Hematopoietic multipotent progenitor cell treated with erythropoietin and hydrocortisone succinate and interleukin-3 and kit ligand, for 6 days (in vitro differentiated cells): ENCODE measurements around the gene ARPC1B.
"Not testable (repeated sequence)": the region's sequence is repeated elsewhere in the genome, so short reads cannot be mapped to it uniquely, and the experiment has no call there.

Experiments used
- DNase-seq: peaks from one replicate; pipeline ENCODE4 v3.0.0-alpha.2; 2015

Gene ARPC1B

DNA sequence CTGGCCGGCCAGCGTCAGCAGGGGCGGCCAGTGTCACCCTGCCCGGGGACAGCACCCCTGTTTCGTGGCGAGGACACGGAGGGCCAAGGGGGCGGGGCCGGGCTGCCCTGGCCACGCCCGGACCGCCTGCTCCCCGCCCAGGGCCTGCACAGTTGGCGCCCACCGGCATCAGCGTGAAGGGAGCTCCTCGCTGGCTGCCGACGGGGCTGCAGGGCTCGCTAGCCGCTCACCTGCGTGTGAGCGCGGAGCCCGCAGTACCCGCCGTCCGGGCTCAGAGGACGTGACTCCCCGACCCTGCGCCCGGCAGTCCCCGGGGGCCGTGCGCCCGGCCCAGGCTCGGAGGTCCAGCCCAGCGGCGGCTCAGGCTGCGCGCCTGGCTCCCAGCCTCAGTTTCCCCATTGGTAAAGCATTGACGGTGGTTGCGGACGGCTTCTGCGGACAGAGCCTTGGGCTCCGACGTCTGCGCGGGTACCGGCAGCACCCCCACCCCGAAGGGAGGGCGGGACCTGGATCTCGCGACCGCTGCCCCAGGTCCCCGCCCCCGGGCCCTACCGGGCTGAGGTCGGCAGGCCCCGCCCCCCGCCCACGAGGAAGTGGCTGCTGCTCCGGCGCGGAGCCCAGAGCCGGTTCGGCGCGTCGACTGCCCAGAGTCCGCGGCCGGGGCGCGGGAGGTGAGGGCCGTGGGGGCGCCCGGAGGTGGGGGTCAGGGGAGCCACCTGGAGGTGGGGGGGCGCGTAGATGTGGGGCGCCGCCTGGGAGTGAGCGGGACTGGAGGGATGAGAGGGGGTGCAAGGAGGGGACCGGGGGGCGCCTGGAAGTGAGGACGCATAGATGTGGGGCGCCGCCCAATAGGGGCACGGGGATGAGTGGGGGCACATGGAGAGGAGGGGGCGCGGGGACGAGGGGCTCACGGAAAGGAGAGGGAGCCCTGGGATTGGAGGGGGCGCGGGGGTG, at the start of gene ARPC1B:
Gene ARPC1B, plus strand, starts transcription at position 620 of the 954 bp plus-strand sequence. CDS start 10,985 bp downstream, outside the sequence.
- peak; percentile 90 for DNase-seq

DNA sequence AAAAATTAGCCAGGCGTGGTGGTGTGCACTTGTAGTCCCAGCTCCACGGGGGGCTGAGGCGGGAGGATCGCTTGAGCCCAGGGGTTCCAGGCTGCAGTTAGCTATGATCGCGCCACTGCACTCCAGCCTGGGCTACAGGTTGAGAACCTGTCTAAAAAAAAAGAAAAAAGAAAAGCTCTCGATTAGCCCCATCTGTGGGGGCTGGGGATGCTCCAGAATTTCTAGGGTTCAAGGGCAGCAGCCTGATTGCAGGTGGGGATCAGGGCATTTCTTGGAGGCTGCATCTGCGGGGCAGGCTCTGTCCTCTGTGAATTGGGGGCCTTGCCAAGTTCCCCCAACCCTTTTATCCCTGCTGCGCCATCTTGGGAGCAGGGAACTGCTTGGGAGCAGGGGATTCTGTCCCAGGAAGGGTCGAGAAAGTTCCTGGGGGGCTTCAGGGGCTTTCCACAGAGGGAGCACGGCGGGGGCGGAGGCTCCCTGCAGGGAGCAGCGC, 49.5 kb upstream of the ARPC1B start:
- no peak for DNase-seq

DNA sequence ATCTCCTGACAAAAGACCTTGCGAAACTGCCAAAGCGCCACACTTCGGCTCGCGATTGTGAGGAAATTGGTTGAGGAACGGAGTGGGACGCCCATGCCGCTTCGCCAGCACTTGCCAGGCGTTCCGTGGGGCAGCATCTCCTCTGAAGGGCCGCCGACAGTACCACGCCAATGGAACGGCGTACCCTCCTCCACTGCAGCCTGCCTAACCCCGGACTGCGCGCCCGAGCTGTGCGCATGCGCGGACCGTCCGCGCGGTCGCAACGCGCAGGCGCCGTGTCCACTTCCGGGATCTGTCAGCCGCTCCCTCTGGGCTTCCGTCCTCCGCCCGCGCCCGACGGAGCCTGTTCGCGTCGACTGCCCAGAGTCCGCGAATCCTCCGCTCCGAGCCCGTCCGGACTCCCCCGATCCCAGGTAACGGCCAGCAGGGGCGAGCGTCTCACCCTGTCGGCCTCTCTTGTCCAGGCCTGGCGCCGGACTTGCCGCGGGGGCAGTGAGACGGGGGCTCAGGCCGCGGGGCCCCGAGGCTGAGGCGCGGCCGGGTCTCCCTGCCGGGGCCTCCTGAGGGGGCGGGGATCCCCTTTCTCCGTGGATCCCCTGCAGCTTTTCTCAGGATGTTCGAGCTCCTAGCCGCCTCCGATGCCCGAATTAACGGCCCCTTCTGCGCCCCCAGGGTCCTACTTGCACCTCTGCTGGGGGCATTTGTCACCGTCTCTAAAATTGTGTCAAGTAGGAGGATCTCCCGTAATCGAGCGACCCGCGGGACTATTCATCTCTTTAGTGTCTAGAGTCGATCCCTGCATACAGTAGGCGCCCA, 48.7 kb upstream of the ARPC1B start, which contains the start of gene ARPC1A:
Gene ARPC1A, plus strand, starts transcription at position 307 of the 816 bp plus-strand sequence. CDS start 7,456 bp downstream, outside the sequence.
- DNase-seq, result peak; percentile 96

DNA sequence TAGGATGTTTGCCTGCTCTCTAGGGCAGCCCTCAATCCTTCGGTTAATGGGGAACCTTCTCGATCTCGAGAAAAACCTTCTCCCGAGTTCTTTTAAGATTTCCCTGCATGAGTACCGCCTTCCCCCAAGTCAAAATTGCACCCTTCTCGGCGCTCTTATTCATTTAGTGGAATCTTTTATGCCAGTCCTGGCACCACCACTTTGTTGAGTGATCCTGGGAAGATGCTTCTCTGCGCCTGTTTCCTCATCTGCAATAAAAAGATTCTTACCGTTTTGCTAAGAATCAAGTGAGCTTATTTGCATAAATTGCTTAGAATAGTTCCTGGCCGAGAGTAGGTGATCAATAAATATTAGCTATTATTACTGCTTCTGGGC, 48.1 kb upstream of the ARPC1B start:
- DNase-seq, result no peak

DNA sequence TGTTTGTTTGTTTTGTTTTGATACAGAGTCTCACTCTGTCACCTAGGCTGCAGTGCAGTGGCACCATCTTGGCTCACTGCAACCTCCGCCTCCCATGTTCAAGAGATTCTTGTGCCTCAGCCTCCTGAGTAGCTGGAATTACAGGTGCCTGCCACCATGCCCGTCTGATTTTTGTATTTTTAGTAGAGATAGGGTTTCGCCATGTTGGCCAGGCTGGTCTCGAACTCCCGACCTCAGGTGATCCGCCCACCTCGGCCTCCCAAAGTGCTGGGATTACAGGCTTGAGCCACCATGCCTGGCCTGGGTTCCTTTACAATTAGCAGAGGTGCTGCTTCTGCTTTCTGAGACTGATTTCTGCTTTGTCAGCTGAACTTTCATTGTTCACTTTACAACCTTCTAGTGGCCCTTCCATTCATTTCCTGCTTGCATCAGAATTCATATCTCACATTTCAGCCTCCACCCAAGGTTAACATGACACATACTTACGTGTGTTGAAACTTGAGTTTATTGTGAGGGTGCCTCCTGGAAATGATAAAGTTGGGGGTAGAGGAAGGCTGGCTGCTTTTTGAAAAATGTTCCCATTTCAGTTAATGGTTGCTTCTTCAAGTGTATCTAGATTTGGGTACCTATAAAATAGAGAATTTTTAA, 44.1 kb upstream of the ARPC1B start:
- DNase-seq, result peak; percentile 79

DNA sequence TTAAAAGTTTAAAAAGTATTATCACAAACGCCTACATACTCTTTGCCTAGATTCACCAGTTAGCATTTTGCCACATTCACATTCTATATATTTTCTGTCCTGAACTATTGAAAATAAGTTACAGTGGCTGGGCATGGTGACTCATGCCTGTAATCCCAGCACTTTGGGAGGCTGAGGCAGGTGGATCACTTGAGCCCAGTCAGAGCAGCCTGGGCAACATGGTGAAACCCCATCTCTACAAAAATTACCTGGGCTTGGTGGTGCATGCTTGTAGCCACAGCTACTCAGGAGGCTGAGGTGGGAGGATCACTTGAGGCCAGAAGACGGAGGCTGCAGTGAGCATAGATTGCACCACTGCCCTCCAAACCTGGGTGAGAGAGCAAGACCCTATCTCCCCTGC, 43.5 kb upstream of the ARPC1B start:
- no peak for DNase-seq

DNA sequence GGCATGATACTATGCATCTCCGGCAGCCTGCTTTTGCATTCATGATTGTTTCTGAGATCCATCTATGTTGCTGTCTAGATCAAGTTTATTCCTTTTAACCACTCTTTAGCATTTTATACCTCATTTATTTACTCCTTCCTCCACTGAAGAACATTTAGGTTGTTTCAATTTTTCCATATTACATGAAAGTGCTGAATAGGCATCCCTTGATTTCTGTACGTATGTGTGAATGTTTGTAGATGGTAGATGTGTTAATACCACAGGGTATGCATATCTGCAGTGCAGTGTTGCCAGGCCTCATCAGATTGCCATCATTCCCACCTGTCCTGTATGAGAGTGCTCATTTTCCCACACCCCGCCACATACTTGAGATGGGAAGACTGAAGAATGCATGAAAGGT, 34.9 kb upstream of the ARPC1B start:
- DNase-seq, result no peak

DNA sequence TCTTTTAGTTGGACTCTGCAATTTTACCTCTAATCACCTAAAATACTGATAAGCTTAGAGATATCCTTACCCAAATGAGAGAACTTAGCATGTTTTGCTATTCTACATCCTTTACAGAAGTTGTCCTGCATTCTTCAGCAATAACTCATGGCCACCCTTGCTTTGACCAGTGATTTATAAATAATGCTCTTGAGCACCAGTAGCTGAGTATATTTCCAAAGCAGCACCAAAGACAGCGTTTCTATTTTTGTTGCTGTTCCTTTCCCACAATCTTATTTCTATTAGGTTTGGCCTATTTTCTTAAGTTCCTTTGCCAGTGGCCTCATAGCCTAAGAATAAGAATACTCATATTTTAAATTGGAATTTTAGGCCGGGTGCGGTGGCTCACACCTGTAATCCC, 33.9 kb upstream of the ARPC1B start:
- no peak for DNase-seq

DNA sequence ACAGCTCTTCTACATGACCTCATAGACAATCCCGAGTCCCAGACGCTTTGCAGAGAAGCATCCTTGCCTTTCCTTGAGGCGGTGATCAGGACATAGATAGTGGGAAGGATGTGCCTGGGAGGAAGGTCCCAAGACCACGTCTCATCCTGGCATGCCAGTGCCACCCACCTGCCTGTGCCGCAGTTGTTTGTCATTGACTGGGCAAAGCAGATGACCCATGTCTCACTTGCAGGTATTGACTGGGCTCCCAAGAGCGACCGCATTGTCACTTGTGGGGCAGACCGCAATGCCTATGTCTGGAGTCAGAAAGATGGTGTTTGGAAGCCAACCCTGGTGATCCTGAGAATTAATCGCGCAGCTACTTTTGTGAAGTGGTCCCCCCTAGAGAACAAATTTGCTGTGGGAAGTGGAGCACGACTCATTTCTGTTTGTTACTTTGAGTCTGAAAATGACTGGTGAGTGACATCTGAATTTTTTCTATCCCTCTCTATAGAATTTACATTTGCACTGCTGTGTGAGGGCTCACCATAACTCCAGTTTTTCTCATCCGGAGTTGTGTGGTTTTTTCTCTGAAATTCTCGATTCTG, 30.4 kb upstream of the ARPC1B start:
- DNase-seq, result no peak

DNA sequence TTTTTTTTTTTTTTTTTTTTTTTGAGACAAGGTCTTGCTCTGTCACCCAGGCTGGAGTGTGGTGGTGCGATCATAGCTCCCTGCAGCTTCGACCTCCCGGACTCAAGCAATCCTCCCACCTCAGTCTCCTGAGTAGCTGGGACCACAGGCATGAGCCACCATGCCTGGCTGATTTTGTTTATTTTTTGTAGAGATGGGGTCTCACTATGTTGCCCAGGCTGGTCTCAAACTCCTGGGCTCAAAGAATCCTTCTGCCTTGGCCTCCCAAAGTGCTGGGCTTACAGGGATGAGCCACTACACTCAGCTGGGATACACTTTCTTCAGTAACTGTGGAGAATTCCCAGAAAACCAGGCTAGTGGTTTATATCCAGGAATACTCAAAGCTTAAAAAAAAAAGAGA, 23.9 kb upstream of the ARPC1B start:
- not testable (repeated sequence) for DNase-seq

DNA sequence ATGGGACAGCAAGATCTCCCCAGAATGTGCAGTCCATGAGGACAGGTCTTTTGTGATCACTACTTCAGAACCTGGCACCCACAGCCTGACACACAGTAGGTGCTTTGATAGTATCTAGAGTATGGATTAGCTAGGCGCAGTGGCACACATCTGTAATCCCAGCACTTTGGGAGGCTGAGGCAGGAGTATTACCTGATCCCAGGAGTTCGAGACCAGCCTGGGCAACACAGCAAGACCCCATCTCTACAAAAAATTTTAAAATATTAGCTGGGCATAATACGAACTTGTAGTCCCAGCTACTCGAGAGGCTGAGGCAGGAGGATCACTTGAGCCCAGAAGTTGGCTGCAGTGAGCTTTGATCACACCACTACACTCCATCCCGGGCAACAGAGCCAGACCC, 22.3 kb upstream of the ARPC1B start:
- DNase-seq, result no peak

DNA sequence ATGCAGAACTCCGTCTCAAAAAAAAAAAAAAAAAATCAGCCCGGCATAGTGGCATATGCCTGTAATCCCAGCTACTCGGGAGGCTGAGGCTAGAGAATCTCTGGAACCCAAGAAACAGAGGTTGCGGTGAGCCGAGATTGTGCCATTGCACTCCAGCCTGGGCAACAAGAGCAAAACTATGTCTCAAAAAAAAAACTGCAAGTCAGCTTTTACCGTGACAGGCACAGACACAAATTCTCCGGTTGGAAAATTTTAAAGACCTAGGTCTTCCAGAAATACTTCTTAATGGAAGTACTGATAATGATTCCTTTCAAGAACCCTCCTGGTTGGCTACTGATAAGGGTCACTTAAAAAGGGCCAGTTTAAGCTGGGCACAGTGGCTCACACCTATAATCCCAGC, 19.4 kb upstream of the ARPC1B start:
- no peak for DNase-seq

DNA sequence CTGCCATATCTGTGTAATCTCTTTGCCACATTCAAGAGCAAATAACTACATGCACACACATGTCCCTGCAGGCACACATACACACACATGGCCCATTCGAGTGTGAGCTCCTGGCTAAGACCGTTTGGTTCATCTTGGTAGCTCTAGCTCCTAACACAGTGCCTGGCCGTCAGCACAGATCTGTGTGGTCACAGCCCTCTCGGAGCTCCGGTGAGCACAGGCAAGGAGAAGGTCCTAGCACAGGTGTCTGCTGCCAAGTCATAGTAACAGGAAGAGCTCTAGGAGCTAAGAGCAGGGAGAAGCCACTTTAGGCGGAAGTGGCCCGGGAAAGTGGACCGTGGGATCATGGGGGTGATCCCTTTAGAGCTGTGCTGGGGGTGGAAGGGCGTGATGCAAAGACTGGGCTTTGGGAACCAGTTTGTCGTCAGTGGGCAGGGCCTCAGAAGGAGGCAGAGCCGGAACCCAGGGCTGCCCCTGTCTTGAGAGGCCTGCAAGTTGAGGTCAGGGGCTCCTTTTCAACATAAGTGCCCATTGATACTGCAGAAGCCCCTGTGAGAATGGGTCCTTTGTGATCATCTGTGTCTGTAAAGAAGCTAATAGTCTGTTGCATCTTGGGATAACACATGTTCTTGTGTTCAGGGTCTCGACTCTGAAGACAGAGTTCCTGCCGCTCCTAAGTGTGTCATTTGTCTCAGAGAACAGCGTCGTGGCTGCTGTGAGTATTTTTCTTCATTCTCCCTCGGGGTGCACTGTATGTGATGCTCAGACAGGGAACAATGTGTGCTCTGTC, 16.6 kb upstream of the ARPC1B start:
- no peak for DNase-seq

DNA sequence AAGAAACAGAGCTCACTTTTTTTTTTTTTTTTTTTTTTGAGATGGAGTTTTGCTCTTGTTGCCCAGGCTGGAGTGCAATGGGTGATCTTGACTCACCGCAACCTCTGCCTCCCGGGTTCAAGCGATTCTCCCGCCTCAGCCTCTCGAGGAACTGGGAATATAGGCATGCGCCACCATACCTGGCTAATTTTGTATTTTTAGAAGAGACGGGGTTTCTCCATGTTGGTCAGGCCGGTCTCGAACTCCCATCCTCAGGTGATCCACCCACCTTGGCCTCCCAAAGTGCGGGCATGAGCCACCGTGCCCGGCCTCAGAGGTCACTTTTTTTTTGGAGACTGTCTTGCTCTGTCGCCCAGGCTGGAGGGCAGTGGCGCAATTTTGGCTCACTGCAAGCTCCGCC, 16.0 kb upstream of the ARPC1B start:
- DNase-seq, result not testable (repeated sequence)

DNA sequence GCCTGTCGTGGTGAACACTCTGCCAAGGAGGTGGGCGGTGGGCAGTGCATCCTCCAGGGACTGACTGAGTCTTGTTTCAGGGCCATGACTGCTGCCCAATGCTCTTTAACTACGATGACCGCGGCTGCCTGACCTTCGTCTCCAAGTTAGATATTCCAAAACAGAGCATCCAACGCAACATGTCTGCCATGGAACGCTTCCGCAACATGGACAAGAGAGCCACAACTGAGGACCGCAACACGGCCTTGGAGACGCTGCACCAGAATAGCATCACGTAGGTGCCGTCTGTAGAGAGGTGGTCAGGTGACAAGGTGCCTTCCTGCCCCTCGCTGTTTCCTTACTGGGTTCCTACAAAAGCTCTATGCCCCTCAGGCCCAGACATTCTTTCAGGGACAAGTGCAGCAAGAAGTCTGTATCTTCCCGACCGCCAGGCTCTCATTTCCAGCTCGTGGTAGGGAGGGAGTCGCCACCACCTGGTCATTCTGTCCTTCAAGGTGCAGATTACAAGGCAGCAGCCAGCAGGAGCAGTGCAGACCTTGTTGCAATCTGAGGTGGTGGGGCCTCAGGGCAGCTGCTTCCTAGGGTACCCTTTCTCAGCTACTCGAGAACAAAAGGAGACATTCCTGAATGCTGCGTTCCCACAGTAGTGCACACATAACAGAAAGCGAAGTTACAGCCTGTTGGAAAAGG, 14.9 kb upstream of the ARPC1B start:
- no peak for DNase-seq

DNA sequence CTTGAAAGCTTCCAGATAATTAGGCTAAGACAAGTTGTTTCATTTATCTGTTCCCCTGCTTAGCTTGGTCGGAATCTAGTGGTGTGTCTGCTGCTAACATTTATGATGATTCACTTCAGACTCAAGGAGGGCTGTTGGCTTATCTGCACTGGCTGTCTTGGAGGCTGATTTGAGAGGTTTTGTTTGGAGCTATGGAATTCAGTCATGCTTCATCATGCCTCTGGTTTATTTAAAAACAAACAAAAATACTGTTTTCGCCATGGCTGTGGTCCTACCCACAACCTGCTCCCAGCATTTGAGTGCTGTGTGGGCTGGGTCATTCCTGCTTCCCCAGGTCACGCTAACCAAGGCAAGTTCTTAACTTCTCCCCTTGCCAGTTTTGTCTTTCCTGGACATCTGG, 11.7 kb upstream of the ARPC1B start:
- DNase-seq, result no peak

DNA sequence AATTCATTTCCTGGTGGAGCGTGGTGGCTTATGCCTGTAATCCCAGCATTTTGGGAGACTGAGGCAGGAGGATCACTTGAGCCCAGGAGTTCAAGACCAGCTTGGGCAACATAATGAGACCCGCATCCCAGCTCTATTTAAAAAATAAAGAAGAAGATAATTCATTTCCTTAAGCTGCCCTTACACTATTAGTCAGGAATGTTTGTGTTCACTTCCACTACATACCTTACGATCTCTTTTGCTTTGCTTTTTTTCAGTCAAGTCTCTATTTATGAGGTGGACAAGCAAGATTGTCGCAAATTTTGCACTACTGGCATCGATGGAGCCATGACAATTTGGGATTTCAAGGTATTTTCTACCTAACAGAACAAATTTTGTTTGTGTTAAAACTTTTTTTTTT, 11.2 kb upstream of the ARPC1B start:
- DNase-seq, result no peak

DNA sequence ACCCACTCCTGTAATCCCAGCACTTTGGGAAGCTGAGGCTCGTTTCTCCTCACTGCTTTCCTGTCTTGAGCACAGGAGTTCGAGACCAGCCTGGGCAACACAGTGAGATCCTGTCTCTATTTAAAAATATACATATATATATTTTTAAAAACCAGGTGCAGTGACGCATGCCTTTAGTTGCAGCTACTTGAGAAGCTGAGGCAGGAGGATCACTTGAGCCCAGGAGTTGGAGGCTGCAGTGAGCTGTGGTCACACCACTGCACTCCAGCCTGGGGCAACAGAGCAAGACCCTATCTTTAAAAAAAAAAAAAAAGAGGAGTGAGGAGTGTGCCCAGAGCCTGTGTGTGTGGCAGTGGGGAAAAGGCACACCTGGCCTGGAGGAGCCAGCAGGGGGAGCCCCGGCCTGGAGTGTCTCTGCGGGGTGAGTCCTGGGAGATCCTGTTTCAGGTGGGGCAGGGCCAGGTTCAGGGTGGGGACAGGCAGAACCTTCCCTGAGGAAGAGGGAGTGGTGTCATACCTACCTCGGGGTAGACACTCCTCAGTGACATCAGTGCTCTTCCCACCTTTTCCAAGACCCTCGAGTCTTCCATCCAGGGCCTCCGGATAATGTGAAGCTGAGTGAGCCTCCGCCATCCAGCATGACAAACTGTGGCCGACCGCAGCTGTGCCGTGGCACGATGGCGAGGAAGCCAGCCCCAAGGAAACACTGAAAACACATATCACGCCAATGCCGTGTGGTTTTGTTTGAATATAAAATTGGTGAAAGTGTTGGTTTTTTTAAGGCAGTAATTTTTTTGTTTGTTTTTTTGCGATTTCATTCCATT, 9.0 kb upstream of the ARPC1B start:
- DNase-seq, result peak; percentile 55

DNA sequence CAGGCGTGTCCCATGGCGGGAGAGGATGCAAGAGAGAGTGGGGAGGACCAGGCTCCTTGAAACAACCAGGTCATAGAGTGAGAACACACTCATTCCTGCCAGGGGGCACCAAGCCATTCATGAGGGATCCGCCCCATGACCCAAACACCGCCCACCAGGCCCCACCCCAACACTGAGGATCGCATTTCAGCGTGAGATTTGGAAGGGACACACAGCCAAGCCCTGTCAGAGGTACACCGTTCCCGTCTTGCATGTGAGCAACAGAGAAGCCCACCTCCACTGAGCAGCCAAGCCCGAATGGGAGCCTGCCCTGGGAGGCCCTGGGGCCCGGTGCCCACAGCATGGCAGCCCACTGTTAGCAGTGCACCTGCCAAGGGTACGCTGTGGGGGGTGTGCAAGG, 7.9 kb upstream of the ARPC1B start:
- no peak for DNase-seq

DNA sequence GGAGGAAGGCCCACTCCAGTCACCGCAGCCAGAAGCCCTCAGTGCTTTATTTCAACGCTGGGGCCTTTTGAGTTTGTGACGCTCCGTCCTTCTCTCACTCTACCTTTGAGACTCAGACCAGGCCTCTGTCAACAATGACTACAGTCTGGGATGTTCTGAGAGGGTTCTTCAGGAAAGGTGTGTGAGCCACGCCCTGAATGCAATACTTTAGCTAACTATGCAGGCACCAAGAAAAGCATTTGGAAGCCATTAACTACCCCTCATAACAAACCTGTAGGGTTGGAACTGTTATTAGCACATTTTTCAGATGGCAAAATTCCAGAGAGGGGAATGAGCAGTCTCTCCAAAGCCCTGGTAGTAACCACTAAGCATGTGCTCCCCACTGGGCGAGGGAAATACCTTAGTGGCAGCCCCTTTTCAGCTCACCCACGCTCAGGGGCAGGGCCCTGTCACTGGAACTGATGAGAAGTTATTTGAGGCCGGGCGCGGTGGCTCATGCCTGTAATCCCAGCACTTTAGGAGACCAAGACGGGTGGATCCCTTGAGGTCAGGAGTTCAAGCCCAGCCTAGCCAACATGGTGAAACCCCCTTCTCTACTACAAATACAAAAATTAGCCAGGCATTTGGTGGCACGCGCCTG, 5.7 kb upstream of the ARPC1B start:
- no peak for DNase-seq
